ENCODE data around the gene UQCRC1.

GRCh38 chr3:48617559-48617958 lies 8.1 kb upstream of the UQCRC1 start:
- TF ChIP-seq CTCF (IDR thresholded peaks at IDR 0.05 in 4 of 5, conservative IDR thresholded peaks at IDR 0.05 in 1 of 5) (no peak), POLR2A (IDR thresholded peaks at IDR 0.05) (no peak)

Data from gastrocnemius medialis (tissue), 4 donors.